Right forelimb (tissue), 1 donor: ENCODE measurements around the gene VTI1A.
"Not testable (repeated sequence)": the region's sequence is repeated elsewhere in the genome, so short reads cannot be mapped to it uniquely, and the experiment has no call there.

ENCODE experiments used
- DNase-seq: peaks from one replicate; pipeline ENCODE4 v3.0.0-alpha.2; 2018

Gene VTI1A

DNA sequence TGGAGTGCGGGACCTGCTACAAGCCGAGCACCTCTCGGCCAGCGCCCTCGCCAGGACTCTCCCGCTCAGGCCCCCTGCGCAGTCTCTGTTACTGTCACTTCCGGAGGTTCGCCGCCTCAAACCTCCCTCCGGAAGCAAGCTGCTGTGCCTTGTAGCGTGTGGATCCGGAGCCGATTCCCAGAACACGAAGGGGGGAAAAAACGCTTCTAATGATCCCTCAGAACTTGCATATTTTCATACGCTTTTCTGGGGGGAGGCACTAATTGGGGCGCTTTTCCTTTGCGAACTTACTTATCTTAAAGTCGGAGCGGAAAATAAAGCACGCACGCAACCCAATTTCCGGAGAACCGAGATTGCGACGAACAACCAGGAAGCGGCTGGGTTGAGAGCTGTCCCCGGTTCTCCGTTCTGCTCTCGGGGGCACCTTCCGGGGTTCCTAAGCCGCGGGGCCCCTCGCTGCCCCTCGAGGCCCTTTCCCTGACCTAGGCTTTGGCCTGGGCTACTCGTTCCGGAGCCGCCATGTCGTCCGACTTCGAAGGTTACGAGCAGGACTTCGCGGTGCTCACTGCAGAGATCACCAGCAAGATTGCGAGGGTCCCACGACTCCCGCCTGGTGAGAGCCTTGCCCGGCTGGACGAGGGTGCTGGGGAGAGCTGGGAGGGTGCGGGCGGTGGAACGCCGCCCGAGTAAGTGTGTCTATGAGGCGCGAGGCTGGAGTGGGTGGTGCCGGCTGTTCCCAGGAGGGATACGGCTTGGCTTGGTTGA lies at the start of gene VTI1A, which contains the start of gene ZDHHC6:
Gene VTI1A (plus strand): TSS at position 361 of the 765 bp plus-strand sequence. CDS start 159 bp downstream, at position 520.
Gene ZDHHC6 (minus strand): TSS at position 60 of the 765 bp plus-strand sequence. CDS start 1,478 bp downstream, outside the sequence.
- peak; percentile 92 for DNase-seq

DNA sequence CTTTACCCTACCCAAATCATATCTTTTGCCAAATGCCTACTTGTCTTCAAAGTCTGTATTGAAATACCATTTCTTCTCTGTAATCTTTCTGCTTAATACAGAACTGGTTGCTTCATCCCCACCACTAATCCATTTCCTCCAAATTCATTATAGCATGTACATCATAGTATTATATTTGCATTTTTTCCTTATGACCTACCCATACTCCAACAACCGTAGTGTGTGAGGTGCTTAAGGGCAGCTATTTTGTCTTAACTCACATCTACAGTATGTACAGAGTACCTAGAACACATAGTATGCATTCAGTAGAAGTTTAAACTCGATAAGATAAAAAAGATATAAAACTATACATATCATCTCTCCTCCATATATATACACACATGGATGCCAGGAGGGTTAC lies 49.4 kb upstream of the VTI1A start:
- no peak for DNase-seq

DNA sequence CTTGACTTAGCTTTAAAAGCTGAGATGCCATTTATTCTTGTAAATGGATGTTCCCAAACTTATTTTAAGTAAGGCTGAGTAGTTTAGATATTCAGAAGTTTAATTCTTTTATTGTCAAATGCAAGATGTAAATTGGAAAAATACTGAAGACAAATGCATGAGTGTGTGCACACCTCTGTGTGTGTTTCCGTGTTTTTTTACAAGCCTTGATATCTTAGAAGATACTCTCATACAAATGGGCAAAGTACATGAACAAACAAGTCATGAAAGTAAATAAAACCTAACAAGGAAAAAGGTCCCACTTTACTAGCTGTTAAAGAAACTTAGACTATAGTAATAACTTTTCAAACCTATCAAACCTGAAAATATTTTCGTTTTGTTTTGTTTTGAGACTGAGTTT lies 44.1 kb upstream of the VTI1A start:
- no peak for DNase-seq

DNA sequence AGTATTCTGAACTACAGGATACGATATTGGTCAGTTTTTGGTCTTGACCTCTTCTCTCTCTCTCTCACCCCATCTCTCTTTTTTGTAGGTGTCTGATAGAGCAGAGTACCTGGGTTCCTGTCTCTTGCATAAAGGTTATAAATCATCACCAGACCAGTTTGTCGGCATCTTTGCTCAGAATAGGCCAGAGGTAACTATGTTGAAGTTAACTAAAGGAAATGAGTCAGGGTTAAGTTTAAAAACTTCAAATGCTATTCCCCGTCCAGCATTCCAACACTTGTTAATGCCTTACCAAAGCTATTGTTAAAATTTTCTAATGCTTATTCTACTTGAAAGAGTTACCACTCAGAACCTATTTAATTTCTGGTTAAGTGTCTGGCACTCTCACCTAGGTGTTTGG lies 42.4 kb upstream of the VTI1A start:
- no peak for DNase-seq

DNA sequence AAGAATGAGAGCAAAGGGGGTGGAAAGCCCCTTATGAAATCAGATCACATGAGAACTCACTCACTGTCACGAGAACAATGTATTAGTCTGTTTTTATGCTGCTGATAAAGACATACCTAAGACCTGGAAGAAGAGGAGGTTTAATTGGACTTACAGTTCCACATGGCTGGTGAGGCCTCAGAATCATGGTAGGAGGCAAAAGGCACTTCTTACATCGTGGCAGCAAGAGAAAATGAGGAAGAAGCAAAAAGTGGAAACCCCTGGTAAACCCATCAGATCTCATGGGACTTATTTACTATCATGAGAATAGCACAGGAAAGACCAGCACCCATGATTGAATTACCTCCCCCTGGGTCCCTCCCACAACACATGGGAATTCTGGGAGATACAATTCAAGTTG lies 40.2 kb upstream of the VTI1A start:
- DNase-seq = not testable (repeated sequence)

DNA sequence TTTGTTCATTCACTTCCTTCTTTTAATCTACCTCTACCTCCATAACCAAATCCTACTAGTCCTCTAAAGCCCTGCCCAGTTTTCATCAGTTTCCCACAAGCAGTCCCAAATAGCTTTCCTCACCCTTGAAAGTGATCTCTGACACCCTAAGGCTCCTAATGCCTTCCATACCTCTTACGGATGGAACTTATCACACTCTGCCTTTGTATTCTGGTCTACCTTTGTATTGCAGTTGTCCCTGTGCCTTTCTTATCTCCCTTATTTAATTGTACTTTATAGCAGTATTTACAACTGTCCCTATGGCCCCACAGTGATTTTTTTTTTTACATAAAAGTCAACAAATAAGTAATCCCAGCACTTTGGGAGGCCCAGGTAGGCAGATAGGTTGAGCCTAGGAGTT lies 39.3 kb upstream of the VTI1A start:
- DNase-seq = no peak

DNA sequence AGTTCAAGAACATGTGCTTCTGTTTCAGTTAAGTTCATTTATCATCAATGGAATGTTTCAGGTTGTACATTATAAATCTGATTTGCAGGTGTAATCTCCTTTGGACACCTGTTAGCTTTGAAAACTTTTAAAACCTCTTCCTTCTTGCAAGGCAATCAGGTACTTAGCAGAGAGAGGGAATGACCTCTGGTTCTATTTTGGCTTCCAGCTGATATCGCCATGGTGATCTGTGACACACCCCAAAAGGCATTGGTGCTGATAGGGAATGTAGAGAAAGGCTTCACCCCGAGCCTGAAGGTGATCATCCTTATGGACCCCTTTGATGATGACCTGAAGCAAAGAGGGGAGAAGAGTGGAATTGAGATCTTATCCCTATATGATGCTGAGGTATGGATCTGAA lies 37.7 kb upstream of the VTI1A start:
- DNase-seq = no peak

DNA sequence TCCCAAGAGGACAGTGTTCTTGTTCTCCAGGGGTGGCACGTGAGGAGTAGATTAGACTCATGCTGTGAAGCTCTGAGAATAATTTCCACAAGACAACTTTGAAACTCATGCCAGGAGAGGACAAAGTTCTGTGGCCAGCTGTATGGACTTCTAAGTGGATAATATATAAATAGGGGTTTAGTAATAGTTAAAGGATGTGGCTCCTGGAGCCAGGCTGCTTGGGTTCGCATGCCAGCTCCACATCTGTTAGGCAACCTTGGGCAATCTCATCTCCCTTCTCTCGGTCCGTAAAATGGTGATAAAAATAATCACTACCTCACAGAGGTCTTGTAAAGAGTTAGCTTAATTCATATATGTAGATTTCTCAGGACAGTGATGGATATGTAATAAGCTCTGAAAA lies 37.3 kb upstream of the VTI1A start:
- DNase-seq = no peak

DNA sequence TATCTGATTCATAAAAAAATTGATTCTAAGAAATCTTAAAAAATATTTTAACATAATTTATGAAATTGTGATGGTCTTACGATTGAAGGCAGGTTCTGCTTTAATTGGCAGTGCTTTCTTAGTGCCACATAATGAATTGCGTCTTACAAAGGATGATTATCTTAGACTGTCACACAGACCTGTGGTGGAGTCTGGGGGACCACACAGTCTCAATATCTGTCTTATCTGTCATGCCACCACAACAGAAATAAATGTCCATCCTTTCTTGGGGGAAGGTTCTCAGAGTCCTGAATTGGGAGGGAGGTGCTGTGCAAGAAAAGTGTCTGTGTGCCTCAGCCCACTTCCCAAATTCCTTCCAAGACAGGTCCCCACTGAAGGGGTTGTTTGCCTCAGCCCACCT lies 34.3 kb upstream of the VTI1A start:
- no peak for DNase-seq

DNA sequence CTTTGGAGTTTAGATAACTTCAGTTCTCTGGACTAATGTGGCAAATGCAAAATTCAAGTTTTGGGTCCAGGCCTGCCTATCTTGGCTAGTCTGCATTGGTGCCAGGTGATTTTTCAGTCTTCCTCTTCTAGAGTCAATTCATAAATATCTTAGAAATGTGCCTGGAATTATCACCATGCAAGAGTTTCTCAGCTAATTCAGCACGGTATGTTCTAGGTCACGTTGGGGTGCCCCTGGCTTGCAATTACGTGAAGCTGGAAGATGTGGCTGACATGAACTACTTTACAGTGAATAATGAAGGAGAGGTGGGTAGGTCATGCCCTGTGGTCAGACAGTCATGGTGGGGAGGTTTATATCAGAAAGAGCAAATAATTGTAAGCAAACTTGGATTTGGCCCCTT lies 25.3 kb upstream of the VTI1A start:
- DNase-seq = no peak

DNA sequence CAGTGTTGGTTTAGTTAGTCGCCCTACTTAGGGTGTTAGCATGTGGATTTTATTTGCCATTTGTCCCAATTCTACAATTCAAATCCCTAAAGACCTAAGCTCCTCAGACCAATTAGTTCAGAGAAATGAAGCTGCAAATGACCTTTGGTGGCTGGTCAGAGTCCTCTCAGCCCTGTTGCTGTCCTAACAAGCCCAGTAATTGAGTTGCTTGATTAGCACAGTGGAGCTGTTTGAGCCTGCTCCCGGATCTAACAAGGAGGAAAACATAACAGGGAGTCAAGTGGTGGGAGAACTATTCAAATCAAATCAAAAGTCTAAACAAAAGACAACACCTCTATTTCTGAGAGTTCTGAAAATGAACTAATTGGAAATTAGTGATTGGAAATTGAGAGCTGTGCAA lies 22.4 kb upstream of the VTI1A start:
- no peak for DNase-seq

DNA sequence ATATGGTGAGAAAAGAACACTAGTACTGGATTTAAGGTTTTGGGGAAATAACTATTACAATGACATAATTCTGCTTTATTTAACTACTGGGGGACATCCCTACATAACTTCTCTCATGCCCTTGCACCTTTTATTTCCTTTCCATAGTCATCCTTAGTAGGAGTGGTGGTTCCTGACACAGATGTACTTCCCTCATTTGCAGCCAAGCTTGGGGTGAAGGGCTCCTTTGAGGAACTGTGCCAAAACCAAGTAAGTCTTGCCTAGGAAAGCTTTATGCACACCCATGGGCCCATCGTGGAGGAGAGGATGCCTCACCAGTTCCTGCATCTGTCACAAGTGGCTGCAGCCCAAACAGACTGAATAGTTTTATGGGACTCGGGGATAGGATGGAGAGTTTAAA lies 20.9 kb upstream of the VTI1A start:
- DNase-seq = no peak

DNA sequence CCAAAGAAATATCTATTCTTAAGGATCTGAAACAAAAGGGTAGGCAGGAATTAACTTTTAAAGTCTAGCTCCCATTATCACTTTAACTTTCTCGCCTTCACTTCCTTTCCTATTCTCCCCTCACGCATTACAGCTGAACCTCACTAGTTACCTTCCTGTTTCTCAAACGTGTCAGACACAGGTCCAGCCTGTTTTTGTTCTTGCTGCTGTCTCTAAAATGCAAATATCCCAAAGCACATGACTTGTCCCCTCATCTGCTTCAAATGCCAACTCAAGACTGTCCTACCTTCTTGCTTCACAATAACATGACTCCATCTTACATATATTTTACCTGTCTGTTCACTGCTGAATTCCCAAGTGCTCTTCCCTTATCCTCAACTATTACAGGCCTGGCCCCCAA lies 17.9 kb upstream of the VTI1A start:
- no peak for DNase-seq

DNA sequence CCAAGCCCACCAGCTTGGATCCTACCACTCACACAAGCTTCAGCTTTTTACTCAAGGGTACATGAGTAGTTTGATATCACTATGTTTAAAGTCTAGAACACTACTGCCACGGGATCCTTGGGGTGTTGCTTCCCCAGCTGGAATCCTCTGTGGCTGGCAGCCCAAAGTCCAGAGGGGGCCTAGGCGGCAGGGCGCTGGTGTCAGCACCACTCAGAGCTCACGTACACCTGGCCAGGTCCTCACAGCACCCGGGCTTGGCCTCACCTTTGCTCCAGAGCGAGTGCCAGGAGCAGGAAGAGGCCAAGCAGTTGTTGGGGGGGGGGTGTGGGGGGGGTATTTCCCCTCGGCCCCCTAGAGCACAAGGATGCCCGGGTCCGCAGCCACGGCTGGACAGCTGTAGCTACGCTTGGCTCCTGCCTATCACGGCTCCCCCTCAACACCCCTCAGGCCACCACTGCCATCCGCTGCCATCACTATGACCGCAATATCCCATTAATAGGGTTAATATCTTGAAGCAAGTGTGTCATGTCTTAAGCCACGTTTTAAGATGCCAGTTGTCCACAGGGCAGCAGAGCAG lies 17.3 kb upstream of the VTI1A start:
- DNase-seq = no peak

DNA sequence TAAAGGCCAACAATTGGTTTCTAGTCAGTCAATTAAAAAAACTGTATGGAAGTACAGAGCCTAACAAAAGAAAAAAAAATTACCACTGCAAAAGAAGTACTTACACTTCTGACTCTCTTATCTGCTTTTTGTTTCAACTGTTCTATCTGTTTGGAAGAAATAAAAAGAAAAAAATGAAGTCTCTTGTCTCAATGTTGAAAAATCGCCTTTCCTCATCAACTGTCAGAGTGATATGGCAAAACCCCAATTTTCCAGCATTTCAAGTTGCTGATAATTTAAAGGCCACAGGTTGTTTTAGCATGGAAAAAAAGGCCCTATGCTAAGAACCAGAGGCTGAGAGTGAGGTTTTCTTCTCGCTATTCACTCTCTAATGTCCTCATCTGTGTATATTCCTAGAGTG lies 13.9 kb upstream of the VTI1A start:
- DNase-seq = no peak

DNA sequence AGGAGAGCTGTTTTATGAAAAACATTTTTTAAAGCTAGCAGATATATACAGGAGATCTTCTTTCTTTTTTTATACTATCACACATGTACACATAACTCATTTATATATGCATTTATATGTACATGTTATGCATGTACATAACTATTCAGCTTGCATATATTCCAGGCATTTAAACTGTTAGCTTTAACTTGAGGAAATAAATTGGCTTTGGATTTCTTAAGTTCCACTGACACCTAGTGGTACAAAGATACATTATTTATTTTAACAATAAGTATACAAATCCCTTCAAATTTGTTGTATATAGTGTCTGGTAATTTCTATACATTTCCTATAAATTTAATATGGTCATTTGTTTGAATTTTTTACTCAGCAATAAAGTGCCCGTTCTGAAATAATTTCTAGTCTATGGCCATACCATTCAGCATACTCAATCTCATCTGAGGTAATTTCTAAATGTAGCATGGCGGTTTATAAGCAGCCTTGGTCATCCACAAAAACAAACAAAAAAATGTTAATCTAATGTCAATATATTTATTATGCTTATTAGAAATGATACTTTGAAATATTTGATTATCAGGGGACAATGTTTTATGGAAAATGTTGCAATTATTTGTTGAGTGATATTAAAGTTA lies 11.9 kb upstream of the VTI1A start:
- DNase-seq = no peak

DNA sequence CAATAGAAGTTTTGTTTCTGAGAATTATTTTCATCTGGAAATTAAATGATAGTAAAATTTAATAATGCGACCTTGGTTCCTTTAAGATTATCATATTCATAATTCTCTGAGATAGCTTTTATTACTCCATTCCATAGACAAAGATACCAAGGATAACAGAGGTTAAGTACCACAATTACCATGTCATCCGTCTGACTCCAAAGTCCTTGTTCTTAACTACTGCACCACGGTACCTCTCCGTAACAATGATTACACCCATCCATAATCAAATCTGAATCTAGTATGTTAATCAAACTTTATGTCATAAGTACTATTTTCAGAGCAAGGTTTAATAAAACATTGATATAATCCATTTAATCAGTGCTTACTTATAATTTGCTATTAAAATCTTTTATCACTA lies 8.7 kb upstream of the VTI1A start:
- no peak for DNase-seq

DNA sequence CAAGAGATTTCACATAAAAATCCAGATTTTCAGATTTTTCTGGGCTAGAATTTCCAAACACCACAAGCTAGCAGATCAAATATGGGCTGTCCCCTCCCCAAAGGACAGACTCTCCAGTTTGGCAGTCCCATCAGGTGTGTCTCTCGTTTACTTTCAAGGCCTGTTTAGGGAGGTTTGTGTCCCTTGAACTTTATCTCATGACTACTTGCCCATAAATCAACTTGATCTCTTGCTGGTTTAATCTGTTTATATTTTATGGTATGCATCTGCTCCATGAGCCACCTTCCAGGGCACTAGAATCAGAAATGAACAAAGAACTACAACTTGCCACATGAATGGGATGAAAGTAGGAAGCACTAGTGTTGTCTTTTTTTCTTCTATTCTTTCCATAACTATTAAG lies 5.5 kb upstream of the VTI1A start:
- DNase-seq = no peak

DNA sequence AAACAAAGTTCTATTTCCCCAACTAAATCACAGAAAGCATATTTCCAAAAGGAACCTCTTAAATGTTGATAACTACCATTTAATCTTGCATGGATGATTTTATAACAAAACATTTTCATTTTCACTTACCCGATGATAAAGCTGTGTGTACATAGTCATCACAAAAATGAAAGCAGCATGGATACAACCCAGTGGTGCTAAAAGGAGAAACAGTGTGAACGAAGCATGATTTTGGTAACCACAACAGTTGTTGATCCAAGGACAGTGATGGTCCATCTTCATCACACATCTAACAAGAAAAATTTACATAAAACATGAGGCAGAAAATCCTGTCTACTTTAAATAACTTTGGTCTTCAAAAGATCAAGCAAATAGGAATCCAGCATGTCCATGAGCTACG lies 5.0 kb upstream of the VTI1A start:
- DNase-seq = no peak

DNA sequence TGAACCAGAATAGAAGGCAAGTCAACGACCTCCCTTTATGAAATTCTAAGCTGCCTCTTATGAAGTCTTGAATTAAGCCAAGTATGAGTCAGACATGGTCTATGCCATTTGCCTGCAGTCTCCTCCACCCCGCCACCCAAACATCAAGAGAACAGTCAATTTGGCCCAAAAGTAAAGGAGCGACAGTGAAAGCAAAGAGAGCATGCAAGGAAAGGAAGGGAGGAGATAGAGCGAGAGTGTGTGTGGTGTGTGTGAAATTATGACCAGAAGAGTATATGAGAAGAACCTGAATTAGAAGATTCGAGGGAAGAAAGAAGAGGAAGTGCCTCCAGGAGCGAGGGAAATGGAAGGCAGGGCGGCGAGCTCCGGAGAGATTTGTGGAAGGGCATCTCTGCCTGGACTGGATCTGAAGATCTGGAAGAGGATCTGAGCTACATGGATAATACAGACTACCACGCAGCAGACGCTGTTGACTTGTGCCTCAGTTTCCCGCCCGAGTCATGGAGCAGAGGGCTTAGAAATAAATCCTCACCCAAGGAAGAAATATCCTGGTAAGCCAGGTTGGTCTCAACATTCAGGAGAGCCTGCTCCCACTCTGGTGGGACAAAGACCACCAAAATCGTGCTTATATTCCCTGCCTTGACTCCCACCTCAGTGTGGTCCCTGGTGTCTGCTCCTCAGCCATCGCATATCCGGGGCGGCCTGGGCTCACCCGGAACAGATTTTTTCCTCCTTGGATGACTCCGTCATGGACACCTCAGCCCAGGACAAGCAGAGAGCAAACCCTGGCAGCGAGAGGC lies 760 bp upstream of the VTI1A start:
- DNase-seq = no peak

DNA sequence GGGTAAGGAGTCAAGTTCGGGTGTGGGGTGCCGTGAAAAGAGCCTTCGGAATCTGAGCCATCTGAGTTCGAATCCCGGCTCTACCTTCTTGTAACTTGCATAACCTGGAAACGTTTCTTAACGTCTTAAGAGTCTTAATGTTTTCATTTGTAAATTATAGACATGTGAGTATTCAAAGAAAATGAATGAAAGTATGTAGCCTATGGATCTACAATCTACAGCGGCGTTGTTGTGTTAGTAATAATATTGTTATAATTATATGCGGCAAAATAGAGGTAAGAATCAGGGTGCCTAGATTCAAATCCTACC lies 559 bp downstream of the VTI1A start:
- DNase-seq = no peak

DNA sequence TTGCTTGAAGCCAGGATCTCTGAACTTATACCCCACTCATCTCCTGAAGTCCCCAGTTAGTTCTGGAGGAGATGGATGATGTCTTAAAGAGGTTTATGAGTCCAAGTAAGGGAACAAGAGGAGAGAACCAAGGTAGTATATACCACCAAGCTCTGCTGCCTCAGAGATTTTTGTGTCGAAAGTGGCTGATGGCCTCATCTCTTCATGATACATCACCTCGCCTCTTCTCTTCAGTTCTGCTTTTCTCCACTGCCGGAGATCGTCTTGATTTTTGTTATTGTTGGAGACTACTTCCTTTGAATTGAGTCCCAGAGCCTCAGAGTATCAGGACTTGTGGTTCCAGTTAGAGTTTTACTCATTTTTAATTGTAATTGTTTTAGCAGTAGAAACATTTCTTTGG lies 1.9 kb downstream of the VTI1A start:
- no peak for DNase-seq

DNA sequence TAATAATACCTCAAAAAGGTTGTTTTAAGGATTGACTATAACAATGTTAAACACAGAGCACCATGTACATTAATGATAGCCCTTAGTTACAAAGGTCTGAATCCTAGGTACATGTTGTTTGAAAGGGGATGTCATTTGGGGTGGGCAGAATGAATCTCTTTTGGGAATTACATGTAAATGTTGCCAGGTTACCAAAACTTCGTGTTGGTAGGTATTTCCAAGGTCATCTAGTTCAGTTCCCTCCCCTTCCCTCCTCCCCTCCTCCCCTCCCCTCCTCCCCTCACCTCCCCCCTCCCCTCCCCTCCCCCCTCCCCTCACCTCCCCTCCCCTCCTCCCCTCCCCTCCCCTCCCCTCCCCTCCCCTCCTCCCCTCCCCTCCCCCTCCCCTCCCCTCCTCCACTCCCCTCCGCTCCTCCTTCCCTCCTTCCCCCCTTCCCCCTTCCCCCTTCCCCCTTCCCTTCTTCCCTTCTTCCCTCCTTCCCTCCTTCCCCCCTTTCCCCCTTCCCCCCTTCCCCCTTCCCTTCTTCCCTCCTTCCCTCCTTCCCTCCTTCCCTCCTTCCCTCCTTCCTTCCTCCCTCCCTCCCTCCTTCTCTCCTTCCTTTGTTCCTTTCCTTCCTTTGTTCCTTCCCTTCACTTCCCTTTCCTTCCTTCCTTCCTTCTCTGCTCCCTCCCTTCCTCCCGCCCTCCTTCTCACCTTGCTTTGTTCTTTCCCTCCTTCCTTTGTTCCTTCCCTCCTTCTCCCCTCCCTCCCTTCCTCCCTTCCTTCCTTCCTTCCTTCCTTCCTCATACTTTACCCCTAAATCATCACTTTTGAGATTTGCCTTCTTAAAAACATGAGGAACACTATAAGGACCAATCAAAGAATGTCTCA lies 8.1 kb downstream of the VTI1A start:
- DNase-seq = no peak
